ENCODE measurements around the gene GPR149.
"Not testable (repeated sequence)": the region's sequence is repeated elsewhere in the genome, so short reads cannot be mapped to it uniquely, and the experiment has no call there.

GPR149 gene

DNA sequence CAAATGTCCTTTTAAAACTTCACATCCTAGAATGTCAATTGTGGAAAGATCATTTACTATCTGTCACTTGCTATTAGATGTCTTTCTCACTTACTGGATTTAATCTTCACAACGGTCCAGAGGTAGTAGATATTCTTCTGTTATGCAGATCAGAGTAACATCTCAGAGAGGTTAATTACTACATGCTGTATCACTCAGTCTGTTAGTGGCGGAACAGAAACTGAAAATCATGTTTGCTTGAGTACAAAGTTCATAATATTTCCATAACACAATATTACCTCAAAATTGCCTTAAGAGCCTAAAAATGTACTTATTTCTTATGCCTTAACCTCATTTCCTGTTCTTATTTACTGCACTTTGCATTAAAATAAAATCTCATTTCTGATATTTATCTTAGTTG lies 28.6 kb upstream of the GPR149 start:
- Histone ChIP-seq H3K36me3 (ENCODE audit: control insufficient read depth, insufficient read depth, low read length) (no peaks in the 10 kb centered on the region), H3K27ac (no peak overlapping the region), H3K9me3 (ENCODE audit: control insufficient read depth, low read length) (no peaks in the 10 kb centered on the region), H3K4me3 (ENCODE audit: low read depth, low read length) (no peak overlapping the region), H3K27me3 (ENCODE audit: control insufficient read depth, insufficient read depth, low read length) (no peaks in the 10 kb centered on the region), H3K79me2 (no peaks in the 10 kb centered on the region), H3K9ac (no peak overlapping the region), H3K4me2 (ENCODE audit: low read length) (no peak overlapping the region), H3K4me1 (no peaks in the 10 kb centered on the region), H2AFZ (no peak overlapping the region)
- TF ChIP-seq CTCF (IDR thresholded peaks at IDR 0.05), result no peak

DNA sequence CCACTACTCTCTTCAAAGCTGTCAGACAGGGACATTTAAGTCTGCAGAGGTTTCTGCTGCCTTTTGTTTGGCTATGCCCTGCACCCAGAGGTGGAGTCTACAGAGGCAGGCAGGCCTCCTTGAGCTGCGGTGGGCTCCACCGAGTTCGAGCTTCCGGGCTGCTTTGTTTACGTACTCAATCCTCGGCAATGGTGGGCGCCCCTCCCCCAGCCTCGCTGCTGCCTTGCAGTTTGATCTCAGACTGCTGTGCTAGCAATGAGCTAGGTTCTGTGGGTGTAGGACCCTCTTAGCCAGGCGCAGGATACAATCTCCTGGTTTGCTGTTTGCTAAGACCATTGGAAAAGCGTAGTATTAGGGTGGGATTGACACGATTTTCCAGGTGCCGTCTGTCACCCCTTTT lies 9.1 kb upstream of the GPR149 start:
- H3K4me3 ChIP-seq (ENCODE audit: low read depth, low read length); H3K27me3 ChIP-seq (ENCODE audit: control insufficient read depth, insufficient read depth, low read length); H3K27ac ChIP-seq; H3K4me2 ChIP-seq (ENCODE audit: low read length); H3K4me1 ChIP-seq; H3K9ac ChIP-seq; H2AFZ ChIP-seq; H3K9me3 ChIP-seq (ENCODE audit: control insufficient read depth, low read length); H3K36me3 ChIP-seq (ENCODE audit: control insufficient read depth, insufficient read depth, low read length); H3K79me2 ChIP-seq: not testable (repeated sequence)

DNA sequence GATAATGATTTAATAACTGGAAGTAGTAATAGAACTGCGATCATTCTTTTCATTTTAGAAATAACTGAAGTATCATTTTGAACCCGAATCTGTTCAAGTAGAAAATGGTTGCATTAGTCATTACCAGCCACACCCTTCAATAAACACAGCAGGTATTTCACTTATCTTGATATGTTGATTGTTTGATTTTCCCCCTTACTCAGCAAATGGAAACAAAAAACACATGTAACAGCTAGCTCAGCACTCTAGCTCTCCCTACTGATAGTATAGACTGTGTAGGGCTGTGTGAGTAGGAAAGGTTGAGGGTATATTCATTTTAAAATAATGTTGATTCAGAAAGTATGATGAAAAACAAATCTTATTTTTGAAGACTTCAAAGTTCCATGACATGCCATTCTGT lies 1.1 kb upstream of the GPR149 start:
- Histone ChIP-seq H3K9me3 (ENCODE audit: control insufficient read depth, low read length) (no peaks in the 10 kb centered on the region), H3K36me3 (ENCODE audit: control insufficient read depth, insufficient read depth, low read length) (no peaks in the 10 kb centered on the region), H2AFZ (no peak overlapping the region), H3K4me1 (no peaks in the 10 kb centered on the region), H3K4me2 (ENCODE audit: low read length) (no peak overlapping the region), H3K9ac (no peak overlapping the region), H3K4me3 (ENCODE audit: low read depth, low read length) (no peak overlapping the region), H3K79me2 (no peaks in the 10 kb centered on the region), H3K27ac (no peak overlapping the region), H3K27me3 (ENCODE audit: control insufficient read depth, insufficient read depth, low read length) (peaks cover 4% of the 10 kb centered on the region)
- TF ChIP-seq CTCF (IDR thresholded peaks at IDR 0.05), result no peak

- no peak for TF ChIP-seq CTCF (IDR thresholded peaks at IDR 0.05)
- Histone ChIP-seq H3K9ac (no peak overlapping the region), H3K4me2 (ENCODE audit: low read length) (peak overlapping the region; percentile 40), H3K79me2 (no peaks in the 10 kb centered on the region), H3K9me3 (ENCODE audit: control insufficient read depth, low read length) (no peaks in the 10 kb centered on the region), H3K36me3 (ENCODE audit: control insufficient read depth, insufficient read depth, low read length) (no peaks in the 10 kb centered on the region), H2AFZ (peak overlapping the region; percentile 7), H3K27ac (no peak overlapping the region), H3K4me1 (no peaks in the 10 kb centered on the region), H3K4me3 (ENCODE audit: low read depth, low read length) (no peak overlapping the region), H3K27me3 (ENCODE audit: control insufficient read depth, insufficient read depth, low read length) (peaks cover 4% of the 10 kb centered on the region)
These were observed 1.4 kb downstream of the GPR149 start for GRCh38 chr3:154428286-154429206.

- Histone ChIP-seq H3K4me2 (ENCODE audit: low read length) (peak overlapping the region; percentile 40), H3K9me3 (ENCODE audit: control insufficient read depth, low read length) (no peaks in the 10 kb centered on the region)
These were observed 2.2 kb downstream of the GPR149 start for GRCh38 chr3:154427685-154428285.

More at GRCh38 chr3:154427685-154428285, 2.2 kb downstream of the GPR149 start:
- Histone ChIP-seq H3K79me2 (no peaks in the 10 kb centered on the region), H3K4me1 (no peaks in the 10 kb centered on the region), H3K36me3 (ENCODE audit: control insufficient read depth, insufficient read depth, low read length) (no peaks in the 10 kb centered on the region), H3K27me3 (ENCODE audit: control insufficient read depth, insufficient read depth, low read length) (peaks cover 4% of the 10 kb centered on the region), H3K9ac (no peak overlapping the region), H3K4me3 (ENCODE audit: low read depth, low read length) (no peak overlapping the region), H2AFZ (no peak overlapping the region), H3K27ac (no peak overlapping the region)
- TF ChIP-seq CTCF (IDR thresholded peaks at IDR 0.05), result no peak
